Measurements from ENCODE around the gene GUCY1B1.

GUCY1B1 gene

DNA sequence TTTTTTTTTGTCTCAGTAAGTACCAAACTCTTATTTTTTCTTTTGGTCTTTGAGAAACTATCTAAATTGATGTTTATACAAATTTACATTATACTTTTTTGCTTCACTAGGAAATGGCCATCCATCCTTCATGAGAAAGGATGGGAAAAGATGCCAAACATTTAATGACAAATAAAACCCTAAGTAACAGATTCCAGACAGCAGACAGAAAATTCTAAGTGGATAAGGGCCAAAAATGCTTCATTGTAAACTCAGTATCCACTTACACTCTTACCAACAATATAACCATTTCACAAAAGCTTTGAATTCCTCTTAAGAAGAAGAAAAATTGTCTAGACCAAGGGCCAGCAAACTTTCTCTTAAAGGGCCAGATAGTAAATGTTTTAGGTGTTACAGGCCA, 3.5 kb downstream of the GUCY1B1 start:
- Histone ChIP-seq H3K36me3 (ENCODE audit: insufficient read depth, low read length) (no peaks in the 10 kb centered on the region), H3K27ac (ENCODE audit: low read depth, low read length) (peak overlapping the region; percentile 53), H3K4me3 (ENCODE audit: low read depth in 1 of 2, low read length in 2 of 2) (no peak overlapping the region), H3K27me3 (ENCODE audit: control insufficient read depth in 1 of 2, insufficient read depth in 2 of 2, low read length in 2 of 2) (no peaks in the 10 kb centered on the region), H3K9me3 (ENCODE audit: low read length) (no peaks in the 10 kb centered on the region), H3K4me1 (ENCODE audit: insufficient read depth, low read length) (peaks cover 34% of the 10 kb centered on the region), H3K9ac (ENCODE audit: low read length) (no peak overlapping the region)

DNA sequence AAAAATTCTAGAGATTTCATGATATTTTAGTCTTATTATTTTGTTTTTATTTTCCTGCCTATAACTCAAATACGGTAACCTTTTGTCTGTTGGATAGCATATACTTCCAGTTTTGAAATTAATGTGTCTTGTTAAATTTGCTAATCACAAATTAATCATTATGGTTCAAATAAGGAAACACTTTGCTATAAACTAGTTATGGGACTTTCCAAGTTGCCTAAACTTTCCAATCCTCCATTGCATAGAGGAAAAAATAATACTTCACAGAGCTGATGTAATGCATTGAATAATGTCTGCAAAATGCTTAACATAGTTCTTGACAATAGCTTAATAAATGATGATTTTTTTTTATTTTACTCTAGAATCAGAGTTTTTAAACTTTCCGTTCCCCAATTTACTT, 4.7 kb downstream of the GUCY1B1 start:
- peaks cover 34% of the 10 kb centered on the region for H3K4me1 ChIP-seq (ENCODE audit: insufficient read depth, low read length)
- H3K27ac ChIP-seq (ENCODE audit: low read depth, low read length): no peak overlapping the region
- H3K36me3 ChIP-seq (ENCODE audit: insufficient read depth, low read length): no peaks in the 10 kb centered on the region
- H3K4me3 ChIP-seq (ENCODE audit: low read depth in 1 of 2, low read length in 2 of 2): no peak overlapping the region
- H3K9ac ChIP-seq (ENCODE audit: low read length): no peak overlapping the region
- H3K27me3 ChIP-seq (ENCODE audit: control insufficient read depth in 1 of 2, insufficient read depth in 2 of 2, low read length in 2 of 2): no peaks in the 10 kb centered on the region
- H3K9me3 ChIP-seq (ENCODE audit: low read length): no peaks in the 10 kb centered on the region

DNA sequence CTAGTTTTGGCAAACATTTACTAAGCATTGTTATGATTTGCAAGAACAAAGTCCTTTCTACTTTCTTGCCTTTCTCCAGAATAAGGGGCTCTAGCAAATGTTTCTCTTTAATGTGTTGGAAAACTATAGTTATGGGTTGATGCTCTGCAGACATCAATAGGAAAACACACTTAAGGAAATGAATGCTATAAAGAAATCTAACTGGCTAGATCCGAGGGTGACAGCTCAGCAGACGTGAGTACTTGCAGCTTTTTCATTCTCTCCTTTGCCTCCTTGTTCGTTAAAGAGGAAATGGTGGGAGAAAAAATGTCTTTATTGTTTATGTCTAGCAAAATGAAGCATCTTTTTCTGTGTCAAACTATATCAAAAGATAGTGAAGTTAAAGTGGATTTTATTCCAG, 6.3 kb downstream of the GUCY1B1 start:
- Histone ChIP-seq H3K4me1 (ENCODE audit: insufficient read depth, low read length) (peaks cover 34% of the 10 kb centered on the region), H3K9me3 (ENCODE audit: low read length) (no peaks in the 10 kb centered on the region), H3K27ac (ENCODE audit: low read depth, low read length) (no peak overlapping the region), H3K4me3 (ENCODE audit: low read depth in 1 of 2, low read length in 2 of 2) (no peak overlapping the region), H3K36me3 (ENCODE audit: insufficient read depth, low read length) (no peaks in the 10 kb centered on the region), H3K27me3 (ENCODE audit: control insufficient read depth in 1 of 2, insufficient read depth in 2 of 2, low read length in 2 of 2) (no peaks in the 10 kb centered on the region), H3K9ac (ENCODE audit: low read length) (no peak overlapping the region)

GRCh38 chr4:155766622-155767021, 7.8 kb downstream of the GUCY1B1 start:
- Histone ChIP-seq H3K27ac (ENCODE audit: low read depth, low read length) (no peak overlapping the region), H3K36me3 (ENCODE audit: insufficient read depth, low read length) (no peaks in the 10 kb centered on the region), H3K27me3 (ENCODE audit: control insufficient read depth in 1 of 2, insufficient read depth in 2 of 2, low read length in 2 of 2) (no peaks in the 10 kb centered on the region), H3K9me3 (ENCODE audit: low read length) (no peaks in the 10 kb centered on the region), H3K4me3 (ENCODE audit: low read depth in 1 of 2, low read length in 2 of 2) (no peak overlapping the region), H3K4me1 (ENCODE audit: insufficient read depth, low read length) (peaks cover 33% of the 10 kb centered on the region), H3K9ac (ENCODE audit: low read length) (no peak overlapping the region)

DNA sequence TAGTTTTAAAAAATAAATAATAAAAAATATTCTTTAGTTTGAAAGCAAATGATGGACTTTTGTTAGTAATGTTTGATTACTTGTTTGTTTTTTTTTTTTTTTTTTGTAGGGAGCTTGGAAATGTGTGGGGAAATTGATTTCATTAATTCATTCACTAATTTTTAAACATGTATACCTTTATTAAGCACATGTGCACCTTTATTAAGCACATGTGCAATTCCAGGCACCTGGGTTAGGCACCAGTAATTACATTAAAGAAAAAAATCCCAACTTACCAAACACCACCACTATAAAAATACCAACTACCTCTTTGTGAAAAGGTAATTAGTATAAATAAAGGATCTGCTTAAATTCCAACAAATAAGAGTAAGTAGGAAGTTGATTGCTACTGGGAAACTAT, 9.5 kb downstream of the GUCY1B1 start:
- no peaks in the 10 kb centered on the region for H3K36me3 ChIP-seq (ENCODE audit: insufficient read depth, low read length)
- no peak overlapping the region for H3K27ac ChIP-seq (ENCODE audit: low read depth, low read length)
- H3K27me3 ChIP-seq (ENCODE audit: control insufficient read depth in 1 of 2, insufficient read depth in 2 of 2, low read length in 2 of 2): no peaks in the 10 kb centered on the region
- H3K9ac ChIP-seq (ENCODE audit: low read length): no peak overlapping the region
- peaks cover 40% of the 10 kb centered on the region for H3K4me1 ChIP-seq (ENCODE audit: insufficient read depth, low read length)
- no peak overlapping the region for H3K4me3 ChIP-seq (ENCODE audit: low read depth in 1 of 2, low read length in 2 of 2)
- H3K9me3 ChIP-seq (ENCODE audit: low read length): no peaks in the 10 kb centered on the region

GRCh38 chr4:155769090-155769489, 10.3 kb downstream of the GUCY1B1 start:
- H3K27me3 ChIP-seq (ENCODE audit: control insufficient read depth in 1 of 2, insufficient read depth in 2 of 2, low read length in 2 of 2): no peaks in the 10 kb centered on the region
- H3K4me3 ChIP-seq (ENCODE audit: low read depth in 1 of 2, low read length in 2 of 2): no peak overlapping the region
- H3K36me3 ChIP-seq (ENCODE audit: insufficient read depth, low read length): no peaks in the 10 kb centered on the region
- H3K9me3 ChIP-seq (ENCODE audit: low read length): no peaks in the 10 kb centered on the region
- H3K27ac ChIP-seq (ENCODE audit: low read depth, low read length): no peak overlapping the region
- H3K4me1 ChIP-seq (ENCODE audit: insufficient read depth, low read length): peaks cover 47% of the 10 kb centered on the region
- no peak overlapping the region for H3K9ac ChIP-seq (ENCODE audit: low read length)

GRCh38 chr4:155772459-155773195, 13.8 kb downstream of the GUCY1B1 start:
- Histone ChIP-seq H3K36me3 (ENCODE audit: insufficient read depth, low read length) (peaks cover 6% of the 10 kb centered on the region), H3K4me1 (ENCODE audit: insufficient read depth, low read length) (peaks cover 31% of the 10 kb centered on the region), H3K27ac (ENCODE audit: low read depth, low read length) (peak overlapping the region; percentile 47), H3K9me3 (ENCODE audit: low read length) (no peaks in the 10 kb centered on the region), H3K4me3 (ENCODE audit: low read depth in 1 of 2, low read length in 2 of 2) (no peak overlapping the region), H3K9ac (ENCODE audit: low read length) (no peak overlapping the region), H3K27me3 (ENCODE audit: control insufficient read depth in 1 of 2, insufficient read depth in 2 of 2, low read length in 2 of 2) (no peaks in the 10 kb centered on the region)

GRCh38 chr4:155773196-155773800, 14.5 kb downstream of the GUCY1B1 start:
- Histone ChIP-seq H3K36me3 (ENCODE audit: insufficient read depth, low read length) (peaks cover 6% of the 10 kb centered on the region), H3K27me3 (ENCODE audit: control insufficient read depth in 1 of 2, insufficient read depth in 2 of 2, low read length in 2 of 2) (no peaks in the 10 kb centered on the region), H3K9ac (ENCODE audit: low read length) (no peak overlapping the region), H3K9me3 (ENCODE audit: low read length) (no peaks in the 10 kb centered on the region), H3K27ac (ENCODE audit: low read depth, low read length) (peak overlapping the region; percentile 47), H3K4me3 (ENCODE audit: low read depth in 1 of 2, low read length in 2 of 2) (no peak overlapping the region), H3K4me1 (ENCODE audit: insufficient read depth, low read length) (peaks cover 31% of the 10 kb centered on the region)

DNA sequence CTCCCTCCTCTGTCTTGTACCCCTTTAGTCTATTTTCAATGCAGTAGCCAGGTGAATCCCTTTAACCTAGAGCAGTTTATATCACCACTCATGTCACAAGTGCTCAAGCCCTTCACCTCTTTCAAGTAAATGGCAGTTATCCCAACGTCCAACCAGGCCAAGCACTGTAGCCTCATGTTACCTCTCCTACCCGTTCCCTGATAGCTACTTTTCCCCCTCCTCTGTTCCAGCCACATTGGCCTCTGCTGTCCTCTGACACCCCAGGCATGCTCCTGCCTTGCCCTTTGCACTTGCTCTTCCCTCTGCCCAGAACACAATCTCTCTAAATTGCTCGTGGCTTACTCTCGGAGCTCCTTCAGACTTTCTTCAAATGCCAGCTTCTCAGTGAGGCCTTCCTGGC, 15.2 kb downstream of the GUCY1B1 start:
- H3K4me1 ChIP-seq (ENCODE audit: insufficient read depth, low read length): peaks cover 38% of the 10 kb centered on the region
- no peaks in the 10 kb centered on the region for H3K9me3 ChIP-seq (ENCODE audit: low read length)
- no peak overlapping the region for H3K9ac ChIP-seq (ENCODE audit: low read length)
- H3K27me3 ChIP-seq (ENCODE audit: control insufficient read depth in 1 of 2, insufficient read depth in 2 of 2, low read length in 2 of 2): no peaks in the 10 kb centered on the region
- H3K27ac ChIP-seq (ENCODE audit: low read depth, low read length): no peak overlapping the region
- H3K36me3 ChIP-seq (ENCODE audit: insufficient read depth, low read length): peaks cover 6% of the 10 kb centered on the region
- H3K4me3 ChIP-seq (ENCODE audit: low read depth in 1 of 2, low read length in 2 of 2): no peak overlapping the region

GRCh38 chr4:155777971-155778735, 19.3 kb downstream of the GUCY1B1 start:
- H3K4me3 ChIP-seq (ENCODE audit: low read depth in 1 of 2, low read length in 2 of 2): no peak overlapping the region
- H3K4me1 ChIP-seq (ENCODE audit: insufficient read depth, low read length): peaks cover 40% of the 10 kb centered on the region
- no peaks in the 10 kb centered on the region for H3K9me3 ChIP-seq (ENCODE audit: low read length)
- H3K36me3 ChIP-seq (ENCODE audit: insufficient read depth, low read length): peaks cover 6% of the 10 kb centered on the region
- no peak overlapping the region for H3K9ac ChIP-seq (ENCODE audit: low read length)
- H3K27ac ChIP-seq (ENCODE audit: low read depth, low read length): peak overlapping the region; percentile 73
- H3K27me3 ChIP-seq (ENCODE audit: control insufficient read depth in 1 of 2, insufficient read depth in 2 of 2, low read length in 2 of 2): no peaks in the 10 kb centered on the region

- H3K9ac ChIP-seq (ENCODE audit: low read length): no peak overlapping the region
- H3K36me3 ChIP-seq (ENCODE audit: insufficient read depth, low read length): no peaks in the 10 kb centered on the region
- H3K27me3 ChIP-seq (ENCODE audit: control insufficient read depth in 1 of 2, insufficient read depth in 2 of 2, low read length in 2 of 2): no peaks in the 10 kb centered on the region
- peaks cover 27% of the 10 kb centered on the region for H3K4me1 ChIP-seq (ENCODE audit: insufficient read depth, low read length)
- H3K9me3 ChIP-seq (ENCODE audit: low read length): no peaks in the 10 kb centered on the region
- H3K4me3 ChIP-seq (ENCODE audit: low read depth in 1 of 2, low read length in 2 of 2): no peak overlapping the region
- H3K27ac ChIP-seq (ENCODE audit: low read depth, low read length): no peak overlapping the region
These were observed 22.0 kb downstream of the GUCY1B1 start for GRCh38 chr4:155780775-155781174.

Measured in muscle layer of colon (tissue), 2 donors.